DOHH2 (cell line): ENCODE results near the gene FAM200C.

Source experiments
- CTCF ChIP-seq: fragments of 200-600 bp; sonication (generic); IDR thresholded peaks from one replicate; pipeline ENCODE4 v1.5.1; 2014; ENCODE audit warnings: antibody characterized with exemption, mild to moderate bottlenecking, low read depth, low read length; ENCODE audit not compliant: poor library complexity, severe bottlenecking
- EZH2phosphoT487 ChIP-seq: fragments of 200-600 bp; sonication (generic); IDR thresholded peaks from 2 replicates; pipeline ENCODE4 v1.6.1; 2017; ENCODE audit warnings: borderline replicate concordance, mild to moderate bottlenecking, antibody characterized with exemption, low read length, moderate library complexity, mixed read lengths

DNA sequence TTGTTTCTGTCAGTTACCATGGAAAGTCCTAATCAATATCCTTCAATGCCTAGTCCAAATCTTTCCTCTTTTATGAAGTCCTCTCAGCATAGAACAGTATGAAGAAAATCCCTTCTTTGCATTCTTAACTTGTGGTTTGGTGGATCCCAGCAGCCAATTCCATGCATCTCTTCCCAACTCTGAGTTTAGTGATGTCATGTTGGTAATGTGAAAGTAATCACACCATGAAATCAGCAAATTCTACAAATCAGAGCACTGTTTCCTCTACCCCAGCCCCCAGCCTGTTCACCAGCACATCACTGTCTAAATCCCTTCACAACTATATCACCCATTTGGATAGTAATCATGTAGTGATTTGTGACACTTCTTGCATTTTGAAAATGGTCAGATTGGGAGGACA lies 24.7 kb downstream of the FAM200C start:
- no peak for TF ChIP-seq CTCF
- no peak for TF ChIP-seq EZH2phosphoT487
